Esophagus muscularis mucosa (tissue), 4 donors: ENCODE measurements around the gene MIPOL1. TPM values are rescaled to one million over a fixed set of nuclear protein-coding genes. Genes with fewer than 3 reads are reported as not detected.

Experiments
- DNase-seq: peaks from one replicate; pipeline ENCODE4 v3.0.0-alpha.2; 2017; ENCODE audit errors: extremely low spot score
- H3K27ac ChIP-seq, 4 donors: fragments of 200-600 bp; sonication (generic); replicated peaks in 1 of 4; 1 replicate in 3 of 4; 2 replicates in 1 of 4; pipeline ENCODE4 v1.5.1; 2016 to 2019; ENCODE audit warnings: mild to moderate bottlenecking in 1 of 4
- H3K27me3 ChIP-seq, 4 donors: fragments of 200-600 bp; sonication (generic); one replicate each; pipeline versions ENCODE4 v1.5.1 to v1.6.0; 2016 to 2019
- H3K36me3 ChIP-seq, 4 donors: fragments of 200-600 bp; sonication (generic); one replicate each; pipeline ENCODE4 v1.5.1; 2016 to 2019
- H3K4me1 ChIP-seq, 4 donors: fragments of 200-600 bp; sonication (generic); one replicate each; pipeline ENCODE4 v1.5.1; 2016 to 2019
- H3K4me3 ChIP-seq, 4 donors: fragments of 200-600 bp; sonication (generic); 1 replicate in 2 of 4; 2 replicates in 2 of 4; pipeline ENCODE4 v1.5.1; 2016 to 2019; ENCODE audit warnings: mild to moderate bottlenecking in 4 of 4, moderate library complexity in 1 of 4
- H3K9me3 ChIP-seq, 4 donors: fragments of 200-600 bp; sonication (generic); 1 replicate in 3 of 4; 2 replicates in 1 of 4; pipeline ENCODE4 v1.5.1; 2016 to 2019
- EP300 ChIP-seq: sonication (generic); formaldehyde crosslinking; IDR thresholded peaks from one replicate; pipeline ENCODE4 v1.6.1; 2017; ENCODE audit warnings: antibody characterized with exemption
- POLR2A ChIP-seq: fragments of 450-650 bp; IDR thresholded peaks from one replicate; pipeline ENCODE4 v1.6.1; 2017; ENCODE audit warnings: antibody characterized with exemption, moderate library complexity, mild to moderate bottlenecking, low read depth
- POLR2AphosphoS5 ChIP-seq, 2 donors: sonication (generic); formaldehyde crosslinking; IDR thresholded peaks; one replicate each; pipeline ENCODE4 v1.6.1; 2017; ENCODE audit warnings: antibody characterized with exemption in 2 of 2
- WGBS: methylation state at CpG from one replicate; pipeline ENCODE4 v1.1.5; 2018; 5-methylcytosine and 5-hydroxymethylcytosine counted together
- intact Hi-C: fragments of 100-400 bp; cut with DNase I; formaldehyde crosslinking; loops from one replicate; pipeline ENCODE4 v1.15.1; 2023
- small RNA-seq, 3 donors: library from RNA; depleted of rRNA; stranded (forward); fragments of <200 nt; gene quantifications; one replicate each; pipeline ENCODE3, GENCODE V24; 2016
- total RNA-seq, 4 donors: library from RNA; depleted of rRNA; stranded (reverse); fragments of >200 nt; gene quantifications; one replicate each; pipeline versions ENCODE4 v1.1.0 to v1.2.1, GENCODE V29; 2016
- TF ChIP-seq, protein P1 (sequence below), 3 experiments: fragments of 200-600 bp in 2 of 3; fragments of 450-650 bp in 1 of 3; sonication (generic) in 2 of 3; IDR thresholded peaks; one replicate each; pipeline ENCODE4 v1.5.1; 2017 to 2019; ENCODE audit warnings: antibody characterized with exemption in 3 of 3, mild to moderate bottlenecking in 2 of 3, moderate library complexity in 1 of 3

The MIPOL1 gene
- total RNA-seq, 4 donors from 2014 or later = 6.5 to 21.2 (median 10.4) TPM

DNA sequence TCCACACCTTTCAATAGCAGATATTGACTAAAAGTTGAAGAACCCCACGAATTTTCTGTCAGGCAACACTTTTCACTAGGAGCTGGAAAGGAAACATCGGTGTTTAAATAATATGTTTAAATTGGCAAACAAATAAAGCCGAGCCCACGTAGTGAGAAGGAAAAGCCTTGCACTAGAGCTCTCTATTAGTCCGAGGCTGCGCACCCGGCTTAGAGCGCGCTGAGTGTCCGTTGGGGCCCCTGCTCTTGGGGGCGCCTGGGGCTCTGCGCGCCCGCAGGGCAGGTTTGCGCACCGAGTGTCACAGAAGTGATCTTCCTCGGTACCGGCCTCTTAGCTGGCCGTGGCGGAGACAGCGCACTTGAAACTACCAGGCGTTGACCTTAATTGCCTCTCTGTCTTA is 404.1 kb downstream of the MIPOL1 start:
- intact Hi-C loops = no loop called here
- H3K27me3 ChIP-seq = peaks cover 22 to 92% (median 64%) of the 10 kb centered on the region in 4 donors
- no peak for DNase-seq
- no peaks in the 10 kb centered on the region for H3K9me3 ChIP-seq
- 4% methylated on average over 21 of the region's 22 CpGs for WGBS
- H3K4me3 ChIP-seq = no peak overlapping the region
- H3K36me3 ChIP-seq = no peaks in the 10 kb centered on the region
- TF ChIP-seq POLR2AphosphoS5 (IDR thresholded peaks at IDR 0.05) (no peak), POLR2A (no peak), EP300 (no peak)
- TF ChIP-seq, protein P1, sequence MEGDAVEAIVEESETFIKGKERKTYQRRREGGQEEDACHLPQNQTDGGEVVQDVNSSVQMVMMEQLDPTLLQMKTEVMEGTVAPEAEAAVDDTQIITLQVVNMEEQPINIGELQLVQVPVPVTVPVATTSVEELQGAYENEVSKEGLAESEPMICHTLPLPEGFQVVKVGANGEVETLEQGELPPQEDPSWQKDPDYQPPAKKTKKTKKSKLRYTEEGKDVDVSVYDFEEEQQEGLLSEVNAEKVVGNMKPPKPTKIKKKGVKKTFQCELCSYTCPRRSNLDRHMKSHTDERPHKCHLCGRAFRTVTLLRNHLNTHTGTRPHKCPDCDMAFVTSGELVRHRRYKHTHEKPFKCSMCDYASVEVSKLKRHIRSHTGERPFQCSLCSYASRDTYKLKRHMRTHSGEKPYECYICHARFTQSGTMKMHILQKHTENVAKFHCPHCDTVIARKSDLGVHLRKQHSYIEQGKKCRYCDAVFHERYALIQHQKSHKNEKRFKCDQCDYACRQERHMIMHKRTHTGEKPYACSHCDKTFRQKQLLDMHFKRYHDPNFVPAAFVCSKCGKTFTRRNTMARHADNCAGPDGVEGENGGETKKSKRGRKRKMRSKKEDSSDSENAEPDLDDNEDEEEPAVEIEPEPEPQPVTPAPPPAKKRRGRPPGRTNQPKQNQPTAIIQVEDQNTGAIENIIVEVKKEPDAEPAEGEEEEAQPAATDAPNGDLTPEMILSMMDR (IDR thresholded peaks at IDR 0.05) = no peak
- H3K27ac ChIP-seq = no peak overlapping the region
- peaks cover 20 to 31% (median 27%) of the 10 kb centered on the region in 4 donors for H3K4me1 ChIP-seq

Small RNAs within 50 kb of the gene (small RNA-seq; reads per million reads assigned to genes)
- gene RNU6-273P = 0 reads per million in 3 donors
- 0 reads per million in 3 donors for gene RNU6-886P

Other genes with a start within 250 kb of the MIPOL1 start
- 1 to 10 TPM in 3 of 4 donors, under 1 TPM in 1; 0.39 to 3.3 (median 1.2) TPM for gene SLC25A21, start 25.3 kb upstream of the MIPOL1 start, total RNA-seq